Glutamatergic neuron (in vitro differentiated cells): ENCODE data around the gene GNA12. TPM values are rescaled to one million over a fixed set of nuclear protein-coding genes. Genes with fewer than 3 reads are reported as not detected.

Experiments
- DNase-seq: peaks from one replicate; pipeline ENCODE4 v3.0.0; 2022
- H3K27ac Mint-ChIP-seq: one replicate; pipeline ENCODE4 v1.8.0; 2020; ENCODE audit warnings: mild to moderate bottlenecking, mixed read lengths, inconsistent platforms; ENCODE audit not compliant: unreplicated experiment
- H3K27me3 Mint-ChIP-seq: one replicate; pipeline ENCODE4 v1.8.0; 2020; ENCODE audit warnings: mild to moderate bottlenecking, moderate library complexity, mixed read lengths, inconsistent platforms; ENCODE audit not compliant: unreplicated experiment
- H3K36me3 Mint-ChIP-seq: one replicate; pipeline ENCODE4 v1.8.0; 2020; ENCODE audit warnings: mild to moderate bottlenecking, mixed read lengths, inconsistent platforms; ENCODE audit not compliant: unreplicated experiment
- H3K4me1 Mint-ChIP-seq: one replicate; pipeline ENCODE4 v1.8.0; 2020; ENCODE audit warnings: mild to moderate bottlenecking, low read depth, mixed read lengths, inconsistent platforms; ENCODE audit not compliant: unreplicated experiment
- H3K4me3 Mint-ChIP-seq: one replicate; pipeline ENCODE4 v1.8.0; 2020; ENCODE audit warnings: mild to moderate bottlenecking, mixed read lengths, inconsistent platforms; ENCODE audit not compliant: unreplicated experiment
- H3K9me3 Mint-ChIP-seq: one replicate; pipeline ENCODE4 v1.8.0; 2020; ENCODE audit warnings: mild to moderate bottlenecking, moderate library complexity, mixed read lengths, inconsistent platforms; ENCODE audit not compliant: unreplicated experiment
- CTCF ChIP-seq: fragments of 200-600 bp; sonication (generic); IDR thresholded peaks from one replicate; pipeline ENCODE4 v1.5.0; 2021; ENCODE audit not compliant: partially characterized antibody, unreplicated experiment
- total RNA-seq: library from RNA; stranded (reverse); fragmentation: NEBNext Ultra II Directional; extraction: Animal tissue kit (Norgen Biotek cat#: 25700); gene quantifications from one replicate; pipeline ENCODE4 v1.2.1, GENCODE V29; 2021; ENCODE audit not compliant: unreplicated experiment

Gene GNA12
- total RNA-seq, 1 donor from 2014 or later, result 66.2 TPM

GRCh38 chr7:2691011-2691707 lies 152.9 kb downstream of the GNA12 start:
- no peak for DNase-seq
- Mint-ChIP-seq H3K27ac (no peak overlapping the region), H3K4me3 (no peak overlapping the region), H3K4me1 (peaks cover 4% of the 10 kb centered on the region), H3K9me3 (peaks cover 7% of the 10 kb centered on the region), H3K36me3 (no peaks in the 10 kb centered on the region), H3K27me3 (peaks cover 19% of the 10 kb centered on the region)
- no peak for TF ChIP-seq CTCF

- TF ChIP-seq CTCF, result no peak
- Mint-ChIP-seq H3K9me3 (peaks cover 8% of the 10 kb centered on the region), H3K36me3 (no peaks in the 10 kb centered on the region), H3K4me1 (peaks cover 4% of the 10 kb centered on the region), H3K27me3 (peaks cover 22% of the 10 kb centered on the region), H3K27ac (no peak overlapping the region), H3K4me3 (no peak overlapping the region)
- DNase-seq, result no peak
Measured at GRCh38 chr7:2689951-2690705, 154.0 kb downstream of the GNA12 start.

- Mint-ChIP-seq H3K27me3 (peaks cover 22% of the 10 kb centered on the region), H3K4me1 (peaks cover 4% of the 10 kb centered on the region), H3K27ac (no peak overlapping the region), H3K36me3 (no peaks in the 10 kb centered on the region), H3K4me3 (no peak overlapping the region), H3K9me3 (peaks cover 8% of the 10 kb centered on the region)
- no peak for DNase-seq
- no peak for TF ChIP-seq CTCF
Measured at GRCh38 chr7:2689343-2689847, 154.7 kb downstream of the GNA12 start.

GRCh38 chr7:2688409-2689342 lies 155.4 kb downstream of the GNA12 start:
- no peak for TF ChIP-seq CTCF
- H3K9me3 Mint-ChIP-seq, result peaks cover 8% of the 10 kb centered on the region
- H3K4me1 Mint-ChIP-seq, result peaks cover 4% of the 10 kb centered on the region
- peaks cover 22% of the 10 kb centered on the region for H3K27me3 Mint-ChIP-seq
- no peak overlapping the region for H3K27ac Mint-ChIP-seq
- no peaks in the 10 kb centered on the region for H3K36me3 Mint-ChIP-seq
- peak overlapping the region; percentile 55 for H3K4me3 Mint-ChIP-seq
- no peak for DNase-seq
